PC-9 (cell line): Measurements from ENCODE around the gene SCN1B. TPM values are rescaled to one million over a fixed set of nuclear protein-coding genes. Genes with fewer than 3 reads are reported as not detected.
"Not testable (repeated sequence)": the region's sequence is repeated elsewhere in the genome, so short reads cannot be mapped to it uniquely, and the experiment has no call there.

Source experiments
- BruUV-seq: library from RNA; stranded (reverse); fragments of 400-500 nt; replicated peaks from 2 replicates; lab custom pipeline; 2021; lab: Mats Ljungman, UMichigan
- CTCF ChIA-PET: fragments of 300-600 bp; sonication (Branson Sonifier 250); formaldehyde crosslinking; loops from one replicate; lab custom pipeline; 2022; ENCODE audit warnings: antibody characterized with exemption; lab: Charles Lee
- POLR2A ChIA-PET: fragments of 300-600 bp; sonication (Branson Sonifier 250); formaldehyde crosslinking; loops from one replicate; lab custom pipeline; 2022; ENCODE audit warnings: antibody characterized with exemption; ENCODE audit not compliant: unreplicated experiment; lab: Charles Lee
- DNase-seq, 2 experiments: peaks; one replicate each; pipeline versions ENCODE4 v3.0.0 to v3.0.0-alpha.2; 2015 to 2022; ENCODE audit warnings: mixed read lengths in 1 of 2
- H2AFZ ChIP-seq: fragments of 200-600 bp; sonication (generic); 2 replicates; pipeline ENCODE4 v1.8.1; 2017; ENCODE audit warnings: antibody characterized with exemption
- H3F3A ChIP-seq: fragments of 200-600 bp; sonication (generic); 2 replicates; pipeline ENCODE4 v1.8.1; 2017; ENCODE audit warnings: antibody characterized with exemption, mild to moderate bottlenecking, low read depth; ENCODE audit not compliant: insufficient read depth
- H3K27ac ChIP-seq: fragments of 200-600 bp; sonication (generic); 2 replicates; pipeline ENCODE4 v1.6.1; 2016; ENCODE audit warnings: mixed run types
- H3K27me3 ChIP-seq: fragments of 200-600 bp; sonication (generic); 2 replicates; pipeline ENCODE4 v1.6.1; 2016; ENCODE audit warnings: low read depth, mixed run types; ENCODE audit not compliant: insufficient read depth
- H3K36me3 ChIP-seq: fragments of 200-600 bp; sonication (generic); 2 replicates; pipeline ENCODE4 v1.6.1; 2016; ENCODE audit warnings: low read depth, mixed run types
- H3K4me1 ChIP-seq: fragments of 200-600 bp; sonication (generic); replicated peaks from 2 replicates; pipeline ENCODE4 v1.6.1; 2016; ENCODE audit warnings: mixed run types; ENCODE audit not compliant: insufficient read depth
- H3K4me2 ChIP-seq: fragments of 200-600 bp; sonication (generic); 2 replicates; pipeline ENCODE4 v1.6.1; 2017; ENCODE audit warnings: mixed run types
- H3K4me3 ChIP-seq: fragments of 200-600 bp; sonication (generic); 2 replicates; pipeline ENCODE4 v1.6.1; 2016; ENCODE audit warnings: mixed run types
- H3K79me2 ChIP-seq: fragments of 200-600 bp; sonication (generic); 2 replicates; pipeline ENCODE4 v1.6.1; 2017; ENCODE audit warnings: low read depth, mixed run types
- H3K9me2 ChIP-seq: fragments of 200-600 bp; sonication (generic); 2 replicates; pipeline ENCODE4 v1.8.1; 2017; ENCODE audit warnings: mild to moderate bottlenecking; ENCODE audit not compliant: insufficient read depth
- H3K9me3 ChIP-seq: fragments of 200-600 bp; sonication (generic); 2 replicates; pipeline ENCODE4 v1.8.1; 2016; ENCODE audit warnings: low read depth; ENCODE audit not compliant: insufficient read depth
- H4K20me1 ChIP-seq: fragments of 200-600 bp; sonication (generic); 2 replicates; pipeline ENCODE4 v1.8.1; 2017; ENCODE audit not compliant: insufficient read depth
- CTCF ChIP-seq: fragments of 200-600 bp; sonication (generic); conservative IDR thresholded peaks from 2 replicates; pipeline ENCODE4 v1.6.1; 2017; ENCODE audit warnings: mixed run types, antibody characterized with exemption, mild to moderate bottlenecking, moderate library complexity
- EZH2 ChIP-seq: fragments of 200-600 bp; sonication (generic); IDR thresholded peaks from 2 replicates; pipeline ENCODE4 v1.8.0; 2017; ENCODE audit warnings: antibody characterized with exemption, low read depth
- intact Hi-C: fragments of 100-400 bp; cut with micrococcal nuclease; formaldehyde crosslinking; loops from one replicate; pipeline ENCODE4 v1.10.0; 2022; ENCODE audit not compliant: unreplicated experiment
- total RNA-seq: library from RNA; stranded (reverse); gene quantifications from 2 replicates; pipeline ENCODE4 v1.2.3, GENCODE V29; 2021

Gene SCN1B
- total RNA-seq, 1 experiment from 2014 or later: 2.4 TPM

DNA sequence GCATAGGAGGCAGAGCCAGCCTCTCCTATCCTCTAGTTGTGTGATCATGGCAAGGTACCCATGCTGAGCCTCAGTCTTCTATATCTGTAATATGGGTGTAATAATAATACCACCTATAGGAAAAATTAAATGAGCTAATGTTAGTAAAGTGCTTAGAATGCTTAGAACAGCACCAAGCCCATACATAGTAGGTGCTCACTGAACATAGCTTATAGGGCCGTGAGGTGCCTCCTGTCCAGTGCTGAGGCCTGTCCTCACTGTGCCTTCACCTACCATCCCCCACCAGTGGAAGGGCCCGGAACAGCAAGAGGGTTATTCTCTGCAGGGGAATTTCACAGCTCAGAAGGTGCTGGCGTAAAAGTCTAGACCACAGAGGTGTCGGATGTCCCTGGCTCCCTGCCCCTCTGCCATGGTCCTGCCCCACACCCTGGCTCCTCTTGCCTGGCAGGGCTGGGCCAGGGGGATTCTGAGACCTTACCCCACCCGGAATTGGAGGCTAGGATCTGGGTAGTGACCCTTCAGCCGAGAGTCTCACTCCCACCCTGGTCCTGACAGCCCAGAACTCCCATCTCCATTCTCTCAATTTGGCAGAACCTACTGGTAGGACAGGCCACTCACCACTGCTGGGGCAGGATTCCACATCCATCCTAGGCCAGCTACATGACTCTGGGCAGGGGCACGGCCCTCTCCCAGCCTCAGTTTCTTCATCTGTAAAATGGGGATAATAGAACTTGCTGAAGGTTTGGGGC lies 2.2 kb upstream of the SCN1B start:
- Histone ChIP-seq H3K36me3 (no peaks in the 10 kb centered on the region), H3K4me3 (no peak overlapping the region), H3K4me1 (peaks cover 12% of the 10 kb centered on the region; the same call in 1 of the 2 replicates), H3K9me2 (no peaks in the 10 kb centered on the region), H3K9me3 (no peaks in the 10 kb centered on the region), H3K27ac (no peak overlapping the region), H3K4me2 (no peak overlapping the region), H3K27me3 (peaks cover 18% of the 10 kb centered on the region), H2AFZ (no peak overlapping the region), H3F3A (peaks cover 23% of the 10 kb centered on the region), H3K79me2 (no peaks in the 10 kb centered on the region), H4K20me1 (no peaks in the 10 kb centered on the region)
- CTCF ChIA-PET: interaction anchor here (0.9 kb wide), 1 partner anchor 17 kb away, joined by 4 read pairs; no protein-coding TSS in a partner anchor
- peak in 1 of 2 experiments; percentile 23 for DNase-seq
- BruUV-seq: no TSS peak
- POLR2A ChIA-PET: interaction anchor here (0.6 kb wide), 1 partner anchor 179 kb away, joined by 3 read pairs; no protein-coding TSS in a partner anchor
- no peak for TF ChIP-seq EZH2
- no peak for TF ChIP-seq CTCF
- intact Hi-C loops: no loop called here

- TSS peak; percentile 19 for BruUV-seq
- CTCF ChIA-PET, intact Hi-C loops: not testable (repeated sequence)
Observed at GRCh38 chr19:35028600-35028885, 1.7 kb upstream of the SCN1B start.

GRCh38 chr19:35029275-35029736 lies 964 bp upstream of the SCN1B start:
- H4K20me1 ChIP-seq, H3K36me3 ChIP-seq, H3K27ac ChIP-seq, DNase-seq, H3K4me2 ChIP-seq, H3K9me3 ChIP-seq, H3K4me3 ChIP-seq, POLR2A ChIA-PET, BruUV-seq, H2AFZ ChIP-seq, H3K9me2 ChIP-seq, intact Hi-C loops, H3K79me2 ChIP-seq, CTCF ChIA-PET: not testable (repeated sequence)
- Histone ChIP-seq H3K4me1 (peaks cover 12% of the 10 kb centered on the region; the same call in 1 of the 2 replicates), H3F3A (peaks cover 23% of the 10 kb centered on the region), H3K27me3 (peaks cover 21% of the 10 kb centered on the region)

More at GRCh38 chr19:35028600-35028885, 1.7 kb upstream of the SCN1B start:
- Histone ChIP-seq H3F3A (peaks cover 23% of the 10 kb centered on the region), H3K27me3 (peaks cover 20% of the 10 kb centered on the region), H3K4me1 (peaks cover 12% of the 10 kb centered on the region; the same call in 1 of the 2 replicates)
- H2AFZ ChIP-seq, H3K4me2 ChIP-seq, POLR2A ChIA-PET, H3K9me2 ChIP-seq, H3K9me3 ChIP-seq, H3K4me3 ChIP-seq, H3K36me3 ChIP-seq, H3K79me2 ChIP-seq, H4K20me1 ChIP-seq, DNase-seq, H3K27ac ChIP-seq: not testable (repeated sequence)

DNA sequence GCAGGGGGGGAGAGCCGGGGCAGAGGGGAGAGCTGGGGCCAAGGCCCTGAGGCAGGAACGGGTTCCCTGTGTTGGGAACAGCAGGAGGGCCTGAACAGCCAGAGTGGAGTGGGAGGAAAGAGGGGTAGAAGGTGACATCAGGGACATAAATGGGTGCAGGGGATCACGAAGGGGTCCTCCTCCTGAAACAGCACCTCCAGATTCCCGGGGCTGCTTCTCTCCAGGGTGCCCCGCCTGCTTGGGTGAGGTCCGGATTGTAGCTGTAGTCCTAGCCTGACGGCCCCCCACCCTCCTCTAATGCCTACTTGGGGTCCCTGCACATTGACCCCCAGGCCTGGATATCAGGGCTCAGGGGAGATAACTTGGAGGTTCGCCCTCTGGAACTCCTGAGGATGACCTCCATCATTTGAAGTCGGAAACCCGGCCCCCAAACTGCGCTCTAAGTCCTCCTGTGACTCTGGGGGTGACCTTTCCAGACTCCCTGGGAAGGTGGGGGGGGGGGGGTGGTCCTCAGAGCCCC lies 473 bp upstream of the SCN1B start:
- Histone ChIP-seq H3K4me2 (peak overlapping the region; percentile 77), H3K9me3 (no peaks in the 10 kb centered on the region), H3F3A (peaks cover 23% of the 10 kb centered on the region), H3K4me3 (peak overlapping the region; percentile 40; the same call in 1 of the 2 replicates), H3K27ac (no peak overlapping the region), H3K36me3 (no peaks in the 10 kb centered on the region), H3K79me2 (no peaks in the 10 kb centered on the region), H3K4me1 (peaks cover 12% of the 10 kb centered on the region; the same call in 1 of the 2 replicates), H4K20me1 (no peaks in the 10 kb centered on the region), H3K27me3 (peaks cover 21% of the 10 kb centered on the region), H3K9me2 (no peaks in the 10 kb centered on the region), H2AFZ (no peak overlapping the region)
- no TSS peak for BruUV-seq
- DNase-seq: no peak
- CTCF ChIA-PET: no interaction called here
- intact Hi-C loops: no loop called here
- POLR2A ChIA-PET: no interaction called here
- TF ChIP-seq CTCF: no peak
- no peak for TF ChIP-seq EZH2
